ENCODE results near the gene ZFR2. TPM values are rescaled to one million over a fixed set of nuclear protein-coding genes. Genes with fewer than 3 reads are reported as not detected.
"Not testable (repeated sequence)": the region's sequence is repeated elsewhere in the genome, so short reads cannot be mapped to it uniquely, and the experiment has no call there.

The ZFR2 gene
- total RNA-seq, 1 experiment from 2014 or later = not detected

GRCh38 chr19:3874695-3875094 lies 5.9 kb upstream of the ZFR2 start:
- DNase-seq (ENCODE audit: low read depth) = not testable (repeated sequence)

DNA sequence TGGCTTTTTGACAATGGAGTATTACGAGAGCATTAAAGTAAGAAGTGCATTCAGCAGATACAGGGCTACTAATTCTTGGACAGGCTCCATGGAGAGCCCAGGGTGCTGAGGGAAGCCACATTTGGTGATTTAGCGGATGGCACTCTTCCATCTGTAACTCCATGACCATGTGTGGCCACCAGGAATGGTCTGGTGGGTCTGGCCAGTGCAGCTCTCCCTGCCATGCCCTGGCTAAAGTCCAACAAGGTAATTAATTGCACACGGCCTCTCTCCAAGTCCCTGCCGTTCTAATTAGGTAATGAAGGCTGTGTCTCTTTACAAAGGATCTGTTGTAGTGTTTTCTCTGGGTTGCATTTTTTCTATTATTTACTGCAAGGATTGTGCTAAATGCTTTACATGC lies 4.3 kb upstream of the ZFR2 start:
- DNase-seq (ENCODE audit: low read depth) = no peak

GRCh38 chr19:3867971-3868769 lies 668 bp downstream of the ZFR2 start:
- DNase-seq (ENCODE audit: low read depth) = no peak

DNA sequence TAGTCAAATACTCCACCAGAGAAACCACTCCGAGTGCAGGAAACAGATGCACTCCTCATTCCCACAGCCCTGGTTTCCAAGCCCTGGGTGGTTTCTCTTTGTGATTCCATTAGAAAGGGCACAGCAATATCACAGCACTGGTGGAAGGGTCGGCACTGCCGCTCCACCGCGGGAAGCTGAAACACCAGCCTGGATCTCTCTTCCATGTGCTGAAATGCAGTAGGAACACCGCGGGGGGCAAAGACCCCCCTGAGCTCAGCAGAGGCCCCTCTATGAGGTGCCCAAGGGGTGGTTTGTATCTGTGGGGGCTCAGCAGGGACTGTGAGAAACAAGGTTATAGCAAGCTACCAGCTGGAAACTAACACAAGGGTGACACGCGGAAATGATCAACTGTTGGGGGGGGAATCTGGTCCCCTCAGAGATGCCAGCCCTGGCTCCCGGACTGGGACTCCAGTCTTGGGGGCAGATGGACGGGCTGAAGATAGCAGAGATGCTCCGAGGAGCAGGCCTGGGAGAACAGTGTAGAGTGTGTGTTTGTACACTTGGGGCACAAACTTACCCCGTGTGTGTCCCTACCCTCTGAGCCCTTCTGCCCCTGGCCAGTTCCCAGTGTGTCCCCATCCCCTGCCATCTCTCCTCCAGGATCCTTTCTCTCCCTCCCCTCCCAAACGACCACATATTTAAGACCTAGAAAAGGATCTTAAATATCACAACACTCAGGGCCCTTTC lies 1.8 kb downstream of the ZFR2 start:
- no peak for DNase-seq (ENCODE audit: low read depth)

DNA sequence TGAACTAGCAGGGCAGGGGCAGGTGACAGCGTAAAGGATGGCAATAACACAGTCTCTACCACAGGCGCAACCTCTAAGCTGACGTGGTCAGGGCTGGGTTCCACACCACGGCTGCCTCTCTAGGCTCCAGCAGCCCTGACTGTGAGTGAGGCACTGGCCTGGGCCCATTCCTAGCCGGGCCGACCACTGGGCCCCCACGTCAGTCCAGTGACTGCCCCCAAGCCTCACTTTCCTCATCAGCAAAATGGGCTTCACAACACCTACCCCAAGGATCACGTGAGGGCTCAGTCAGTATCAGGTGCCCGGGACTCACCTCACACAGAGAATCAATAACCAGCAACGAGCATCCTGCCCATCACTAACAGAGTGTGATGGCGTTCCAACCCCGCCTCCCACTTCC lies 5.2 kb downstream of the ZFR2 start:
- no peak for DNase-seq (ENCODE audit: low read depth)

DNA sequence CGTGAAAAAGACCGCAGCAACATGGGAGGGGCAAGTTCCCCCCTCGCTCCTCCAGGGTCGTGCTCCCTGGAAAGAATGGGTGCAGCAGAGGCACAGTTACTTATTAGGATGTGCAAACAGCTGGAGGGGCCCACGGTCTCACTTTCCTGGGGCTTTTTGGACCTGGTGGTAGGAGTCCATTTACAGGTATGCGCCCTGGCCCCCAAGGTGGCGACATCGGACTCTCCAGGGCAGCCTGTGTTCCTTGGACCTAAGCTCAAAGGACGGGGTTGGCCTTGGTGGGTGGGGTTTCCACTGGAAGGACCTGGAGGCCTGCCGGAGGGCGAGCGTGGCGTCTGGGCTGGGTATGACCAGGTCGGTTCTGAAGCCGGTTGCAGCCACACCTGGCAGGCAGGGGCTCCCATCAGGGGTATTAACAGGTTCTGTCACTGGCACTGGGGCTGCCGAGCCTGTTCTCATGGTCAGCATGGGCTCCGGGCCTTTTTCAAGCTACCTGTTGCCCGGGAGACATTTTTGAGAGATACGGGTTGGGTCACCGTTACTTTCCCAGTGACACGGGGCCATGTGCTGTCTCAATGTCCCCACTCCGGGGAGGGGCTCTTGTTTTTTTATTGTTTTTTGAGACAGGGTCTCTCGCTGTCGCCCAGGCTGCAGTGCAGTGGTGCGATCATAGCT lies 5.9 kb downstream of the ZFR2 start:
- no peak for DNase-seq (ENCODE audit: low read depth)

DNA sequence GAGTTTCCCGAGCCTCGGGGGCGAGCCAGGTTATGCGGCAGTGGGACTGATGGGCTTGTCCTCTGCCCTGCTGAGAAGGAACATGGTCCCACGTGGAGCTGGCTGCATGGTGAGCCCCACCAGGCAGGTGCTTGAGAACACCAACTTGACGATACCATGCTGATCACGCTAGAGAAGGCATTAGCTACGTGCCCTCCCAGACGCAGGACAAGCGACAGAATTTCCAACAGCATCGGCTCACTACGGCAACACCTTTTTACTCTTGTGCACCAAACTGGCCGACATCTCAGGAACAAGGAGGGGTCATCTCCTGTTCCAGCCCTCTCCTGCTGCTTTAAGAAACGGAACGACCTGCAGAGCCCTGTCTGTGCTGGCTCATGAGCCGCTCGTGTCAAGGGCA lies 8.3 kb downstream of the ZFR2 start:
- no peak for DNase-seq (ENCODE audit: low read depth)

GRCh38 chr19:3857449-3858003 lies 11.3 kb downstream of the ZFR2 start:
- DNase-seq (ENCODE audit: low read depth) = no peak

GRCh38 chr19:3855320-3855719 lies 13.5 kb downstream of the ZFR2 start:
- no peak for DNase-seq (ENCODE audit: low read depth)

DNA sequence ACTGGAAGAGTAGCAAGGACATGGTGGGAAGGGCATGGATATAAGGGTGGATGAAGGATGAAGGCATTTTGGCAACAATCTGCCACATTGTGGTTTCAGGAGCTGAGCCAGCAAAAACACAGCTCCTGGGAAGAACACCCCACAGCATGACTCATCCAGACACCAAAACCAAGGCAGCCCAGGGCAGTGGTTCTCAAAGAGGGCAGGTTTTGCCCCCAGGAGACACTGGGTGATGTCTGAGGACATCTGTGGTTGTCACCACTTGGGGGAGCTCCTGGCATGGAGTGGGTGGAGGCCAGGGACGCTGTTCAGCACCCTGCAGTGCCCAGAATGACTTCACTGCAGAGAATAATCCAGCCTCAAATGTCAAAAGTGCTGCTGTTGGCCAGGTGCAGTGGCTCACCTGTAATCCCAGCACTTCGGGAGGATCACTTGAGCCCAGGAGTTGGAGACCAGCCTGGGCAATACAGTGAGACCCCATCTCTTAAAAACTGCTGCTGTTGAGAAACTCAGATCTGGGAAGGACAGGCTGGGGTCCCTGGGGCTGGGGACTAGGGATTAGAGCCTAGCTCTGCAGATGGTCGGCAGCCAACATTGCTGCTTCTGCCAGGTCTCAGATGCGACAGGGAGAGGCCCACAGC lies 16.1 kb downstream of the ZFR2 start:
- DNase-seq (ENCODE audit: low read depth) = peak; percentile 96

GRCh38 chr19:3852177-3852511 lies 16.7 kb downstream of the ZFR2 start:
- no peak for DNase-seq (ENCODE audit: low read depth)

- peak; percentile 66 for DNase-seq (ENCODE audit: low read depth)
Observed at GRCh38 chr19:3851254-3852176, 17.3 kb downstream of the ZFR2 start.

DNA sequence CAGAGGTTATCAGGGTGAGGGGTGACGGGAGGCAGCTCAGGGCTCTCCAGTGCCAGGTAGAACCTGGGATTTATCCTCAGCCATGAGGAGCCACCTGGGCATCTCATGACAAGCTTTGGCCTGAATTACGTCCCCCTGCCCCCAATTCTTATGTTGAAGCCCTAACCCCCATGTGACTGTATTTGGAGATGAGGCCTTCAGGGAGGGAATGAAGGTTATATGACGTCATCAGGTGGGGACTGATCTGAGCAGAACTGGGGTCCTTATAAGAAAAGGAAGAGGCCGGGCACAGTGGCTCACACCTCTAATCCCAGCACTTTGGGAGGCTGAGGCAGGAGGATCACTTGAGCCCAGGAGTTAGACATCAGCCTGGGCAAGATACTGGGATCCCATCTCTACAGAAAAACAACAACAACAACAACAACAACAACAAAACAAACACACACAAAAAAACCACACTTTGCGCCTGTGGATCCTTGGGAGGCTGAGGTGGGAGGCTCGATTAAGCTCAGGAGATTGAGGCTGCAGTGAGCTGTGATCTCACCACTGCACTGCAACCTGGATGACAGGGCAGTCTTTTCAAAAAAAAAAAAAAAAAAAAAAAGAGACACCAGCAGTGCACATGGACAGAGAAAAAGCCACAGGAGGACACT lies 18.4 kb downstream of the ZFR2 start:
- no peak for DNase-seq (ENCODE audit: low read depth)

- DNase-seq (ENCODE audit: low read depth) = no peak
Observed at GRCh38 chr19:3849787-3850186, 19.1 kb downstream of the ZFR2 start.

- DNase-seq (ENCODE audit: low read depth) = peak; percentile 50
Observed at GRCh38 chr19:3849092-3849491, 19.7 kb downstream of the ZFR2 start.

- peak; percentile 69 for DNase-seq (ENCODE audit: low read depth)
Observed at GRCh38 chr19:3844596-3844995, 24.2 kb downstream of the ZFR2 start.

DNA sequence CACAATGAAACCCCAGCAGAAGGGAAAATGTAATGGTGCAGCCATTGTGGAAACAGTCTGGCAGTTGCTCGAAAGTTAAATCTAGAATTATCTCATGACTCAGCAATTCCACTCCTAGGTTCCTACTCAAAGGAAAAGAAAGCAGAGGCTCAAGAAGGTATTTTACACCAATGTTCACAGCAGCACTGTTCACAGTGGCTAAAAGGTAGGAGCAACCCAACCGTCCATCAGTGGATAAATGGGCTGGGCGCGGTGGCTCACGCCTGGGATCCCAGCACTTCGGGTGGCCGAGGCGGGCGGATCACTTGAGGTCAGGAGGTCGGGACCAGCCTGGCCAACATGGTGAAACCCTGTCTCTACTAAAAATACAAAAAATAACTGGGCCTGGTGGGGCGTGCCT lies 25.9 kb downstream of the ZFR2 start:
- DNase-seq (ENCODE audit: low read depth) = no peak

- no peak for DNase-seq (ENCODE audit: low read depth)
Observed at GRCh38 chr19:3840804-3841203, 28.0 kb downstream of the ZFR2 start.

DNA sequence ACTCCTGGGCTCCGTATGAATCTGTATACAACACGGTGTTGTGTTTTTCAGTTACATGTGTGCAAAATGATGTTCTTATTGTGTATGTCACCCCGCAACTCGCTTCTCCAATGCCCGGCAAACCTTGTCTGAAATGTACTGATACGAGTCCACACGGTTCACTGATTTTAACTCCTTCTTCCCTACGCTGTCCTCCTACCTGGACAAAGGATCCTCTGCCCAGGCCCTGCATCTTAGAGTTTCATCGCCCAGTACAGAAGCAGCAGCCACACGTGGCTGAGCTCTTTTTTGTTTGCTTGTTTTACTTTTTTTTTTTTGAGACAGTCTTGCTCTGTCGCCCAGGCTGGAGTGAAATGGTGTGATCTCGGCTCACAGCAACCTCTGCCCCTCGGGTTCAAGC lies 28.9 kb downstream of the ZFR2 start:
- no peak for DNase-seq (ENCODE audit: low read depth)

- no peak for DNase-seq (ENCODE audit: low read depth)
Observed at GRCh38 chr19:3838661-3839060, 30.2 kb downstream of the ZFR2 start.

Measured in M059J (cell line).